Measurements from ENCODE around the gene RYR3.

DNA sequence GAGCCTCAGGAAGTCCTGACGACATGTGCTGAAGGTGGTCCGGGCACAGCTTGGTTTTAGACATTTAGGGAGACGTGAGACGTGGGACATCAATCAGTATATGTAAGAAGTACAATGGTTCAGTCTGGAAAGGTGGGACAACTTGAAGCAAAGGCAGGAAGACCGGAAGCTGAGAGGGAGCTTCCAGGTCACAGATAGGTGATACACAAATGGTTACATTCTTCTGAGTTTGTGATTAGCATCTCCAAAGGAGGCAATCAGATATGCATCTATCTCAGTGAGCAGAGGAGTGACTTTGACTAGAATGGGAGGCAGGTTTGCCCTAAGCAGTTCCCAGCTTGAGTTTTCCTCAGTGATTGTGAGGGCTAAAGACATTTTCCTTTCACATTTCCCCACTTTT, 282.1 kb downstream of the RYR3 start:
- TF ChIP-seq, protein P1, sequence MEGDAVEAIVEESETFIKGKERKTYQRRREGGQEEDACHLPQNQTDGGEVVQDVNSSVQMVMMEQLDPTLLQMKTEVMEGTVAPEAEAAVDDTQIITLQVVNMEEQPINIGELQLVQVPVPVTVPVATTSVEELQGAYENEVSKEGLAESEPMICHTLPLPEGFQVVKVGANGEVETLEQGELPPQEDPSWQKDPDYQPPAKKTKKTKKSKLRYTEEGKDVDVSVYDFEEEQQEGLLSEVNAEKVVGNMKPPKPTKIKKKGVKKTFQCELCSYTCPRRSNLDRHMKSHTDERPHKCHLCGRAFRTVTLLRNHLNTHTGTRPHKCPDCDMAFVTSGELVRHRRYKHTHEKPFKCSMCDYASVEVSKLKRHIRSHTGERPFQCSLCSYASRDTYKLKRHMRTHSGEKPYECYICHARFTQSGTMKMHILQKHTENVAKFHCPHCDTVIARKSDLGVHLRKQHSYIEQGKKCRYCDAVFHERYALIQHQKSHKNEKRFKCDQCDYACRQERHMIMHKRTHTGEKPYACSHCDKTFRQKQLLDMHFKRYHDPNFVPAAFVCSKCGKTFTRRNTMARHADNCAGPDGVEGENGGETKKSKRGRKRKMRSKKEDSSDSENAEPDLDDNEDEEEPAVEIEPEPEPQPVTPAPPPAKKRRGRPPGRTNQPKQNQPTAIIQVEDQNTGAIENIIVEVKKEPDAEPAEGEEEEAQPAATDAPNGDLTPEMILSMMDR (conservative IDR thresholded peaks at IDR 0.05 in 1 of 2, IDR thresholded peaks at IDR 0.05 in 1 of 2; ENCODE audit: low read depth in 1 of 2, low read length in 2 of 2) = no peak
- TF ChIP-seq EZH2 (IDR thresholded peaks at IDR 0.05; ENCODE audit: low read length, missing control alignments) = no peak
